Measurements from ENCODE around the gene TECPR1.

Gene TECPR1

DNA sequence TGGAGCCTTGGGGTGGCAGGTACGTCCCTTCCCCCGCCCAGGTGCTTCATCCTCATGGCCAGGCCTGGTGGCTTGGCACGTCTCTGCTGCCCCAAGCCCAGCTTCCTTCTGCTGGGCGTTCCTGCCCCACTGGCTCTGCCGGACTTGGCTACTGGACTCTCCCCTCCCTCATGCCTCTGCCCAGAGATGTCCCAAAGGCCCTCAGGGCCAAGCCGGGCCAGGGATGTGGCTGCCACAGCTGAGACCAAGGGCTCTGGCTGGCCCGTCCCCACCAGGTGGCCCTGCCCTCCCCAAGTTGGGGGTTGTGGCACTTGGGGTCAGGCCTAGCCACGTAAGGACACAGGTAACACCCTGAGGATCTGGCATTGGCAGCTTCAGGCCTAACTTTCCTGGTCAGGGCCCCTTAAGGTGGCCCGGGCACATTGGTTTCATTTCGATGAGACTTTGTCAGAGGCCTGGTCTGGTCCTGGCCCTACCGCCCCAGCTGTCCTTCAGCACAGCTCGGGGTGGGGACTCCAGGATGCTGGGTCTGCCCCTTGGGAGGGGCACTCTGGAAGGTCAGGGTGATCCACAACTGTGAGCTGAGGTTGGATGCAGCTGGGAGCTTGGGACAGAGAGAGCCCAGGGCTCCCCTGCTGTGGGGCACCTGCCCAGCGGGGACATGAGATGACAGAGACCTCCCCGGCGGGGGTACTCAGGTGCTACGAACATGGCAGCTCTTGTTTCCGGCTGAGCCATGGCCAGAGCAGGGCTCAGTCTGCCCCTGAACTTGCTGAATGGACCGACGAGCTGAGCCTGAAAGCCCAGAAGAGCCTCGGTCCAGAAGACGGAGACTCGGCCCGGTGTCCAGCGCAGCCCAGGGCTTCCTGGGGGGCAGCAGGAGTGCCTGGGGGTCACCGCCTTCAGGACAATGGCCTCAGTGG is 37.9 kb downstream of the TECPR1 start:
- in situ Hi-C loops (cut with HindIII; ENCODE audit: low sequenced_read_pairs) = no loop called here

DNA sequence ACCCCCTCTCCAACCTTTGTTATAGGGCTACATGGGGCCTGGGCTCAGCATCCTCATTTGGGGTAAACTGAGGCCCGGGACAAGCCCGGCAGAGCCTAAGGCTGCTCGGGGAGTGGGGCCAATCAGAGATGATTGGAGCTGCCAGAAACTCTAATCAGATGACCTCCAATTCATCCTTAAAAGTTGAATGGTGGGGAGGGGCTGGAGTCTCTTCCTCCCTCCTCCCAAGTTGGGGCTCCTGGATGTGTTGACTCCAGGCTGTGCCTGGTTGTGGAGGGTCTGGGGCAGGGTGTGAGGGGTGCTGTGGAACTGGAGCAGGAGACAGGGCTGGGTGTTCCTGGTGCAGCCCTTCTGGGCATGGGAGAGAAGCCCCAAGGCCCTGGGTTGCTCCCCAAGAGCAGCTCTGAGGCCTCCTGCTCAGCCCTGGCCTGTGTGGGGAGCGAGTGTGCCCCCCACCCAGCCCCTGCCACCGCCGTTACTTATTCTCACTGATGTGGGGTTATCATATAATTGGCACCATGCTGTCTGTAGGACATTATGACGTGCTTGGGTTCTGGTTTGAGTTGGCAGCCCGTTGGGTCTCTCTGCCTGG is 38.6 kb downstream of the TECPR1 start:
- in situ Hi-C loops (cut with HindIII; ENCODE audit: low sequenced_read_pairs) = no loop called here

DNA sequence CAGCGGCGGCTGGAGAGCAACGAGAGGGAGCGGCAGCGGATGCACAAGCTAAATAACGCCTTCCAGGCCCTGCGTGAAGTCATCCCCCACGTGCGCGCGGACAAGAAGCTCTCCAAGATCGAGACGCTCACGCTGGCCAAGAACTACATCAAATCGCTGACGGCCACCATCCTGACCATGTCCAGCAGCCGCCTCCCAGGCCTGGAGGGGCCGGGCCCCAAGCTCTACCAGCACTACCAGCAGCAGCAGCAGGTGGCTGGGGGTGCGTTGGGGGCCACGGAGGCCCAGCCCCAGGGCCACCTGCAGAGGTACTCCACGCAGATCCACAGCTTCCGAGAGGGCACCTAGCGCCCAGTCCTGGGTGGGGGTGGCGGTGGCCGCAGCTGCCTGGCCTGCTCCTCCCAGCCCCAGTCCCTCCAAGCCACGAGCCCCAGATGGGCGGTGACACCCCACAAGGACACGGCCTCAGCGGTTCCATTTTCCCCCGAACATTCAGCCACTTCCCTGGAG is 39.4 kb downstream of the TECPR1 start:
- in situ Hi-C loops (cut with HindIII; ENCODE audit: low sequenced_read_pairs) = no loop called here

DNA sequence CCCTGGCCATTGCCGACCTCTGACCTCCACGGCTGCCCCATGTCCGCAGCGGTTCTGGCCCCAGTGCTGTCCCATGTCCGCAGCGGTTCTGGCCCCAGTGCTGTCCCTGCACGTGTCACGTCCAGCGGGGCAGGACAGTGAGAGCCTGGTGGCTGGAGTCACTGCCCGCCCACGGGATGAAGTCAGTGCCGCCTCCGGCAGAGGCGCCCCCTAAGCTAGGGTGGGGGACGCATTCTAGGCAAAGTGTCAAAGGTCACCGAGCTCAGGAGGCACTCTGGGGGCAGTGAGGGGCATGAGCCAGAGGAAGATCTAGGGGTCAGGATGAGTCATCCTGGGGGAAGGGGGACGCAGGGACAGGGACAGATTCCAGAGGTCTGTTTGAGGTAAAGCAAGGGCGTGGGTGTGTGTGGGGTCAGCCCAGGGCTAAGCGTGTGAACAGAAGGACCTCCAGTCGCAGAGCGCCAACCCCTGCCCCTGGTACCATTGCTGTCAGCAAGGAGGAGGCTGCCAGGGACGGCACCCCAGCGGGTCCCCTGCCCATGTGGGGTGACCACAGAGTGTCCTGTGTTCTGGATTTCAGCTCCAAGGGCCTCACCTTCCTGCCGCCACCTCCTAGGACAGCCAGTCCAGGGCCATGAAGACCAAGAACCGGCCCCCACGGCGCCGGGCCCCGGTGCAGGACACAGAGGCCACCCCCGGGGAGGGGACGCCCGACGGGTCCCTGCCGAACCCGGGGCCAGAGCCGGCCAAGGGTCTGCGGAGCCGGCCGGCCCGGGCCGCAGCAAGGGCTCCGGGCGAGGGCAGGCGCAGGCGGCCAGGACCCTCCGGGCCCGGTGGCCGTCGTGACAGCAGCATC is 40.1 kb downstream of the TECPR1 start:
- in situ Hi-C loops (cut with HindIII; ENCODE audit: low sequenced_read_pairs) = no loop called here

GRCh38 chr7:98211221-98211675 is 40.8 kb downstream of the TECPR1 start, which contains the start of gene BHLHA15:
Gene BHLHA15, plus strand, starts transcription at chr7:98211439. Its CDS starts 871 bp downstream, at chr7:98212310.
- in situ Hi-C loops (cut with HindIII; ENCODE audit: low sequenced_read_pairs) = no loop called here

DNA sequence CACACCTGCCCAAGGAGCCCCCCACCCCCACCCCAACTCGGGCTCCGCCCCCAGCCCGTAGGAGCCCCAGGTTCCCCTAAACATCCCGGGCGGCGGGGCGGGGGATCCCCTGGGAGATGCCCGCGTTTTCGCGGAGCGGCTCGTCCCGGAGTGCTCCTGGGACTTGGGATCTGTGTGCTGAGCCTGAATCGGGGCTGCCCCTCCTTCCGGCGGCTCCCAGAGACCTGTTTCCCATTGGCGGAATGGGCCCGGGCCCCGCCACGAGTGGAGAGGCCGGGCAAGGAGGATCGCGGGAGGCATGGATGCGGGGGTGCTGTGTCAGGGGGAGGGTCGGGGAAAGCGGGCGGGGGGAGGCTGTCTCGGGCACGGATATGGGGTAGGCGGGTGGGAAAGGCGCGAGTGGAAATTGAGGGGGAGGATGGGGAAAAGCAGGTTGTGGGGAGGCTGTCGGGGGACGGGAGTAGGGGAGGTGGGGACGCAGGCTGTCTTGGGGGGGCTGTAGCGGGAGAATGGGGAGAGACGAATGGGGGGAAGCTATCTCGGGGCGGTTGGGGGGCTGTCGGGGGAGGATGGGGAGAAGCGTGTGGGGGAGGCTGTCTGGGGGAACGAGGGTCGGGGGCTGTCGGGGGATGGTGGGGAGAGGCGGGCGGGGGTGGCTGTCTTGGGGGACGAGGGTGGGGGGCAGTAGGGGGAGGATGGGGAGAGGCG is 41.4 kb downstream of the TECPR1 start:
- in situ Hi-C loops (cut with HindIII; ENCODE audit: low sequenced_read_pairs) = no loop called here

DNA sequence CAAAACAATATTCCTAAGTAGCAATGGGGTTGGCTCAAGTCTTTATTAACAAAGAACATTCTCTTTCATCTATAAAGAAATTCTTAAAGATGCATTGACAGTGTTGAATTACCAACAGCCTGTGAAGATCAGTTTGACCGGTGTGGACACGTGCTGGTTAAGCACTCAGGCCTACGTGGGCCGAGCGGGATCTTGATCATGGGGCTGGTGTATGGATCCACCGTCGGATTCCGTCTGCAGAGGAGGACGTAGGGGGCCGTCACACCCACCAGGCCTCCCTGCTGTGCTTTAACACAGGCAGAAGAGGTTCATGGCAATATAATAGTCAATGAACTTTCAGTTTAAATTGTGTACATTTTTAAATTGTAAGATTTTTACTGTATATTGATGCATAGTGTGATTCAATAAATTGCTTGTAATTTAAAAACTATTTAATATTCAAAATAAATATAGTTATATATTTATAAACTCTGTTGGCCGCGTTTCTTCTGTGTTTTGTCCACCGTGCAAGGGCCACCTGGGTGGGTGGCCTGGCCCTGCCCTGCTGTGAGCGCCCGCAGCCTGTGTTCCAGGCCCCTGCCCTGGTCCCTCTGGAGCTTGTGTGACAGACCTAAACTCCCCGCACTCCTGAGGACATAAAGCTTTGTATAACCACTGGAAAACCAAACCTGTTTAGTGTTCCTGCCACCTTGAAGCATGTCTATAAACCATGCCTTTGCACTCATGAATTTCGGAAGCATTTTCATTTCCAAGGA is 42.7 kb downstream of the TECPR1 start:
- in situ Hi-C loops (cut with HindIII; ENCODE audit: low sequenced_read_pairs) = loop anchor here (10.0 kb wide), 1 partner anchor 85 kb away; no protein-coding TSS in a partner anchor

DNA sequence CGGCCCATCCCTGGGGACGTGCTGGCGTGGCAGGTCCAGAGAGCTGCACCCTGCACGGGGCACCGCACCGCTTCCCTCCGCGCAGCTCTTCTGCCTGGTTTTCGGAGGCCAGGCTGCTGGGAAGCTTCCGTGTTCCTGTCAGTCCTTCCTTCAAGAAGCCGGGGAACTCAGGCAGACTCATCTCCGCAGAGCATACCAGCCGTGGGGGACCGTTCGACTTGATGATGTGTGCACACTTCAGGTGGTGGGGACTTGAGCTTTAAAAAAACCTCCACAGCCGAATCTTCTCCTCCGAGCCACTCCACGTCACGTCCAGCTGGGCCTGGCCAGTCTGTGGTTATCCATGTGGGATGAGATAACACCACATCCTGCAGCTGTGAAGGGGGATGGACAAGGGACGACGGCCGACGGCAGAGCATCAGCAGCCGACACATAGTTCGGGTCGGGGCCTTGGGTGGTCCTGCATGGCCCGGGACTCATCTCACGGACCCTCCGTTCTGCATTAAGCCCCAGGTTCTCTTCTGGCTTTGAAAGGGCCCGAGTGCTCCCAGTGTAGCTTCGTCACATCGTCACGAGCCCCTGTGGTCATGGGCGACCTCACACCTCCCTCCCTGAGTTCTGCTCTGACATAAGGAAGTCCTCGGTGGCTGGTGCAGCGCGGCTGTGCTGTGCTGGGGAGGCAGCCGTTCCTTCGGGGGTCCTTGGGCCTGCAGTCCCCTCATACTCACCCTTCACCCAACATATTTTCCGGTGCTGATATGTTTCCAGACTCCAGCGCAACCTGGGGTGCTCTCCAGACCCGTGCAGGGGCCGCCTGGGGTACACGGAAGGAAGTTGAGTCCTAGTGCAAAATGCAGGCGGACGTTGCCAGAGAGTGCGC is 45.3 kb downstream of the TECPR1 start:
- in situ Hi-C loops (cut with HindIII; ENCODE audit: low sequenced_read_pairs) = loop anchor here (10.0 kb wide), 1 partner anchor 88 kb away; no protein-coding TSS in a partner anchor

- in situ Hi-C loops (cut with HindIII; ENCODE audit: low sequenced_read_pairs) = loop anchor here (10.0 kb wide), 1 partner anchor 89 kb away; no protein-coding TSS in a partner anchor
Observed at GRCh38 chr7:98205162-98205845, 46.7 kb downstream of the TECPR1 start.

DNA sequence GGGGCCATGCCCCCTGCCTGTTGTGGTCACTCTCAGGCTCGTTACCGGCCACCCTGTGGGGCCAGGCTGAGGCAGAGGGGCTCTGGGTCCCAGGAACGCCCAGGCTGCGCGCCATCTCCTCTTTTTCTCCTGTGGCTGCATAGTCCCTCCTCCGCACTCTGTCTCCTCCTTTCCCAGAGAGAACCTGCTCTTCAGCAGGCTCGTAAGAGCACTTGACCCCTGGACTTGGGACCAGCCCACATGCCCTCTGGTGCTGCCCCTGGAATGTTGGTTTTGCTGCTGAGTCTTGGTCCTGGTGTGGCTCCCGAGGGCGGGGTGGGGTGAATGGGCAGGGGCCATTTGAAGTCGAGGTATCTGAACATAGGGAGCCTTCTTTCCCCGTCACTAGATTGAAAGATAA is 47.4 kb downstream of the TECPR1 start:
- in situ Hi-C loops (cut with HindIII; ENCODE audit: low sequenced_read_pairs) = loop anchor here (10.0 kb wide), 1 partner anchor 90 kb away; no protein-coding TSS in a partner anchor

DNA sequence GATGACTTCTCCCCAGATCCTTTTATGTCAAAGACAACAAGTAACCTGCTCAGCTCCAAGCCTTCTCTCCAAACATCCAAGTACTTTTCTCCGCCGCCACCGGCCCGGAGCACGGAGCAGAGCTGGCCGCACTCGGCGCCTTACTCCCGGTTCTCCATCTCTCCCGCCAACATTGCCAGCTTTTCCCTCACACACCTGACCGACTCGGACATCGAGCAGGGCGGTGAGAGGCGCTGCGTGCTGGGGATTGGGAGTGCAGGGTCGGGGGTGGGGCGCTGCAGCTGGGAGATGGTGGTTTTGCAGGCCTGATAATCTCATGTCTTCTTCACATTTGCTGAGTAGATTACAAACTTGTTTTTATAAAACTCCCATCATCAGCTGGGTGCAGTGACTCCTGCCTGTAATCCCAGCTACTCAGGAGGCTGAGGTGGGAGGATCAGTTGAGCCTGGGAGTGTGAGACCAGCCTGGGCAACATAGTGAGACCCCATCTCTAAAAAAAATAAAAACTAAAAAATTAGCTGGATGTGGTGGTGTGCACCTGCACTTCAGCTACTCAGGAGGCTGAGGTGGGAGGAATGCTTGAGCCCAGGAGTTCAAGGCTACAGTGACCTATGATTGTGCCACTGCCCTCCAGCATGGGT is 47.9 kb downstream of the TECPR1 start:
- in situ Hi-C loops (cut with HindIII; ENCODE audit: low sequenced_read_pairs) = loop anchor here (10.0 kb wide), 1 partner anchor 91 kb away; no protein-coding TSS in a partner anchor

- in situ Hi-C loops (cut with HindIII; ENCODE audit: low sequenced_read_pairs) = loop anchor here (10.0 kb wide), 1 partner anchor 91 kb away; no protein-coding TSS in a partner anchor
Observed at GRCh38 chr7:98203261-98203963, 48.6 kb downstream of the TECPR1 start.

DNA sequence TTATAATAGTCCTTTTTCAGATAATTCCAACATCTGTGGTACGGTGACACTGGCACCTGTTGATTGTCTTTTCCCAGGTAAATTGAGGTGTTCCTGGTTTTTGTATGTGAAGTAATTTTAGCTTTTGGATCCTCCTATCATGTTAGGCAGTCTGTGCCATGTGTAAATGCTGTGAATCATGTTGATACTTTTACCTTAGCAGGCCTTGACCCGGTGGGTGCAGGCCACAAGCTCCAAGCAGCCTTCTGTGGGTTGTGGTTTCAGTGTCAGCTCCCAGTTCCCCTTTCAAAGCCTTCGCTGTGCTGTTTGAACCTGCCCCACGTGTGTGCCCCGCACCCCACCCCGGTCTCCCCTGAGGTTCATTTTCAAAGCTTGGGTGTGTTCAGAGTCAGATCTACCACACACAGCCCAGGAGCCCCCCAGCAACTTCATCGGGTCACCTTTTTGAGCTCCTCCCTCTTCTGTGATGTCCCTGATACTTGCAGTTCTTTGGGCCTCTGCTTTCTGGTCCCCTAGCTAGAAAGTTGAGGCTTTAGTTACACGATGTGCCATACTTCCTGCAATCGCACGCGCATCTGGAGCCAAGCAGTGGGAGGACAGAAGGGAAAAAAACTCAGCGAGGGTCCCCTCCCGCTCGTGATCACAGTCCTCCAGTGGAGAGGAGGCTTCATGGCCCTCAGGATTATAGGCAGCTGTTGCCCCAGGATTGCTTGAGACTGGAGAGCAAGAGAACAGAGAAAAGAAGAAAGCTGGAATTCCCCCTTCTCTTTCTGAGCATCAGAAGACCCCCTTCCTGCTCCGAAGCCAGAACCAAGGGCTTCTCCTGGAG is 49.5 kb downstream of the TECPR1 start:
- in situ Hi-C loops (cut with HindIII; ENCODE audit: low sequenced_read_pairs) = loop anchor here (10.0 kb wide), 1 partner anchor 92 kb away; no protein-coding TSS in a partner anchor

DNA sequence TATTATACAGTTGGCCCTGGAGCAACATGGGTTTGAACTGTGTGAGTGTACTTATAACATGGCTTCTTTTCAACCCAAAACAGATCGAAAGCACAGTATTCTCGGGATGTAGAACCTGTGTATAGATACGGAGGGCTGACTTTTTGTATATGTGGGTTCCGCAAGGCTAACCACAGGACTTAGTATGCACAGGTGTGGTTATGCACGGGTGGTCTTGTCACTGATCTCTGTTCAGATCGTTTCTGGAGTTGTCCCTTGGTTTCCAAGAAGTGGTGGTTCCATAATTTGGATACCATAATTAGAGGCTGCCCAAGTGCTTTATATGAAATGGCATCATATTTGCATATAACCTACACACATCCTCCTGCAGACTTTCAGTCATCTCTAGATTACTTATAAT is 51.7 kb downstream of the TECPR1 start:
- in situ Hi-C loops (cut with HindIII; ENCODE audit: low sequenced_read_pairs) = loop anchor here (10.0 kb wide), 1 partner anchor 94 kb away; no protein-coding TSS in a partner anchor

DNA sequence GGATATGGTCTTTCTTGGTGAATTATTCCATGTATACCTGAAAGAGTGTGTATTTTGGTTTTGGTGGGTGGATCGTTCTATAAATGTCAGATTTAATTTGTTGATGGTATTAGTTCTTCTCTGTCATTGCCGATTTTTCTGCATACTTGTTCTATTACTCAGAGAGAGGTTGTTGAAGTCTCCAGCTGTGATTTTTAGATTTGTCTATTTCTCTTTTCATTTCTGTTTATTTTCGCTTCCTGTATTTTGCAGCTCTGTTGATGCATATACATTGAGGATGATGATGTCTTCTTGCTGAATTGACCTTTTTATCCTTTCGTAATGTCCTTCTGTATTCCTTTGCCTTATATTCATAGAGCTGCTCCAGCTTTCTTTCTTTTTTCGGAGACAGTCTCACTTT is 52.9 kb downstream of the TECPR1 start:
- in situ Hi-C loops (cut with HindIII; ENCODE audit: low sequenced_read_pairs) = no loop called here
